ENCODE measurements around the gene PDE1C. TPM values are rescaled to one million over a fixed set of nuclear protein-coding genes. Genes with fewer than 3 reads are reported as not detected.
A peak's percentile ranks its signal among the peaks of the same experiment; 100 is the strongest.

PDE1C gene
- total RNA-seq, 1 experiment from 2014 or later, result 14.1 TPM

GRCh38 chr7:31816810-31817209 is 253.4 kb downstream of the PDE1C start:
- Histone ChIP-seq H3K79me2 (ENCODE audit: low read length) (peaks cover 36% of the 10 kb centered on the region), H3K4me1 (ENCODE audit: insufficient read depth, low read length) (peaks cover 52% of the 10 kb centered on the region), H3K9ac (ENCODE audit: low read length) (peak overlapping the region; percentile 66), H3K36me3 (ENCODE audit: low read depth, low read length) (0 out of 2 replicates have a peak, but pooled peaks cover under 1% of the 10 kb centered on the region), H3K27ac (ENCODE audit: low read length) (peak overlapping the region; percentile 94), H3K9me2 (replicated peaks; ENCODE audit: low read length) (no peaks in the 10 kb centered on the region), H4K20me1 (ENCODE audit: low read length) (no peaks in the 10 kb centered on the region), H3F3A (ENCODE audit: low read length, unreplicated experiment) (peaks cover 4% of the 10 kb centered on the region), H2AFZ (ENCODE audit: low read length) (peak overlapping the region; percentile 22; the same call in 1 of the 2 replicates), H3K4me3 (ENCODE audit: low read length) (peak overlapping the region; percentile 40; the same call in 1 of the 2 replicates), H3K4me2 (ENCODE audit: low read length) (peak overlapping the region; percentile 96), H3K27me3 (ENCODE audit: low read length) (no peaks in the 10 kb centered on the region), H3K9me3 (ENCODE audit: low read length) (no peaks in the 10 kb centered on the region)
- intact Hi-C loops (cut with micrococcal nuclease), result loop anchor here (1.0 to 5.0 kb wide), 3 partner anchors 65 to 275 kb away; no protein-coding TSS in a partner anchor
- TF ChIP-seq CTCF (conservative IDR thresholded peaks at IDR 0.05; ENCODE audit: low read depth, low read length) (no peak), EZH2phosphoT487 (IDR thresholded peaks at IDR 0.05; ENCODE audit: borderline replicate concordance, low read length) (no peak), EZH2 (IDR thresholded peaks at IDR 0.05; ENCODE audit: low read length, unreplicated experiment) (no peak)
- ChIA-PET CTCF (no interaction called here), POLR2A (ENCODE audit: unreplicated experiment) (interaction anchor here (0.5 to 1.4 kb wide), 2 partner anchors 13 to 122 kb away, joined by 3 to 12 read pairs; no protein-coding TSS in a partner anchor)
- ATAC-seq (peak; percentile 68), DNase-seq (peak; percentile 82)
- no TSS peak for BruUV-seq (replicated peaks)

GRCh38 chr7:31815796-31816195 is 254.4 kb downstream of the PDE1C start:
- intact Hi-C loops (cut with micrococcal nuclease), result loop anchor here (2.0 to 5.0 kb wide), 4 partner anchors 67 to 277 kb away; no protein-coding TSS in a partner anchor
- Histone ChIP-seq H3K27ac (ENCODE audit: low read length) (peak overlapping the region; percentile 94), H4K20me1 (ENCODE audit: low read length) (no peaks in the 10 kb centered on the region), H3K4me1 (ENCODE audit: insufficient read depth, low read length) (peaks cover 57% of the 10 kb centered on the region), H3K9ac (ENCODE audit: low read length) (peak overlapping the region; percentile 68), H3K4me2 (ENCODE audit: low read length) (peak overlapping the region; percentile 96), H3K36me3 (ENCODE audit: low read depth, low read length) (peaks cover 5% of the 10 kb centered on the region; the same call in 1 of the 2 replicates), H3K9me2 (replicated peaks; ENCODE audit: low read length) (no peaks in the 10 kb centered on the region), H3K79me2 (ENCODE audit: low read length) (peaks cover 41% of the 10 kb centered on the region), H3K9me3 (ENCODE audit: low read length) (no peaks in the 10 kb centered on the region), H3F3A (ENCODE audit: low read length, unreplicated experiment) (peaks cover 4% of the 10 kb centered on the region), H3K4me3 (ENCODE audit: low read length) (peak overlapping the region; percentile 70), H3K27me3 (ENCODE audit: low read length) (no peaks in the 10 kb centered on the region), H2AFZ (ENCODE audit: low read length) (peak overlapping the region; percentile 79)
- peak; percentile 33 for ATAC-seq
- TSS peak; percentile 65 for BruUV-seq (replicated peaks)
- no peak for TF ChIP-seq EZH2 (IDR thresholded peaks at IDR 0.05; ENCODE audit: low read length, unreplicated experiment)
- TF ChIP-seq EZH2phosphoT487 (IDR thresholded peaks at IDR 0.05; ENCODE audit: borderline replicate concordance, low read length), result no peak
- no peak for TF ChIP-seq CTCF (conservative IDR thresholded peaks at IDR 0.05; ENCODE audit: low read depth, low read length)
- POLR2A ChIA-PET (ENCODE audit: unreplicated experiment), result interaction anchor here (0.6 to 1.4 kb wide), 3 partner anchors 109 to 140 kb away, joined by 3 to 12 read pairs (median 5); no protein-coding TSS in a partner anchor
- peak; percentile 84 for DNase-seq
- CTCF ChIA-PET, result interaction anchor here (1.0 kb wide), 1 partner anchor 347 kb away, joined by 4 read pairs; no protein-coding TSS in a partner anchor

- H3K9me3 ChIP-seq (ENCODE audit: low read length), result no peaks in the 10 kb centered on the region
- peak overlapping the region; percentile 94 for H3K27ac ChIP-seq (ENCODE audit: low read length)
- H3K4me1 ChIP-seq (ENCODE audit: insufficient read depth, low read length), result peaks cover 61% of the 10 kb centered on the region
- intact Hi-C loops (cut with micrococcal nuclease), result loop anchor here (1.0 to 5.0 kb wide), 5 partner anchors 69 to 390 kb away; no protein-coding TSS in a partner anchor
- H3K79me2 ChIP-seq (ENCODE audit: low read length), result peaks cover 46% of the 10 kb centered on the region
- TF ChIP-seq CTCF (conservative IDR thresholded peaks at IDR 0.05; ENCODE audit: low read depth, low read length) (peak; percentile 69), EZH2 (IDR thresholded peaks at IDR 0.05; ENCODE audit: low read length, unreplicated experiment) (no peak)
- DNase-seq (peak; percentile 72), ATAC-seq (peak; percentile 24)
- H3K4me2 ChIP-seq (ENCODE audit: low read length), result peak overlapping the region; percentile 96
- peaks cover 4% of the 10 kb centered on the region for H3F3A ChIP-seq (ENCODE audit: low read length, unreplicated experiment)
- H2AFZ ChIP-seq (ENCODE audit: low read length), result 0 out of 2 replicates have a peak overlapping the region, but pooled peaks have one; percentile 79
- BruUV-seq (replicated peaks), result no TSS peak
- H3K9me2 ChIP-seq (replicated peaks; ENCODE audit: low read length), result no peaks in the 10 kb centered on the region
- peak overlapping the region; percentile 70 for H3K4me3 ChIP-seq (ENCODE audit: low read length)
- peaks cover 5% of the 10 kb centered on the region; the same call in 1 of the 2 replicates for H3K36me3 ChIP-seq (ENCODE audit: low read depth, low read length)
- ChIA-PET POLR2A (ENCODE audit: unreplicated experiment) (interaction anchor here (0.5 to 0.7 kb wide), 2 partner anchors 123 to 205 kb away, joined by 4 to 5 read pairs; no protein-coding TSS in a partner anchor), CTCF (interaction anchor here (0.6 to 1.5 kb wide), 6 partner anchors 70 to 390 kb away, joined by 3 to 7 read pairs (median 4); no protein-coding TSS in a partner anchor)
- no peaks in the 10 kb centered on the region for H4K20me1 ChIP-seq (ENCODE audit: low read length)
- H3K27me3 ChIP-seq (ENCODE audit: low read length), result no peaks in the 10 kb centered on the region
- H3K9ac ChIP-seq (ENCODE audit: low read length), result peak overlapping the region; percentile 68; the same call in 1 of the 2 replicates
Observed at GRCh38 chr7:31814187-31814586, 256.0 kb downstream of the PDE1C start.
